A204.1 (cell line): ENCODE results near the gene SLC37A3.
"Not testable (repeated sequence)": the region's sequence is repeated elsewhere in the genome, so short reads cannot be mapped to it uniquely, and the experiment has no call there.

Experiments used
- FAIRE-seq: peaks from 2 replicates; lab custom pipeline; 2012; peaks lifted over from hg19 to GRCh38; lab: Jason Lieb, UNC

Gene SLC37A3

DNA sequence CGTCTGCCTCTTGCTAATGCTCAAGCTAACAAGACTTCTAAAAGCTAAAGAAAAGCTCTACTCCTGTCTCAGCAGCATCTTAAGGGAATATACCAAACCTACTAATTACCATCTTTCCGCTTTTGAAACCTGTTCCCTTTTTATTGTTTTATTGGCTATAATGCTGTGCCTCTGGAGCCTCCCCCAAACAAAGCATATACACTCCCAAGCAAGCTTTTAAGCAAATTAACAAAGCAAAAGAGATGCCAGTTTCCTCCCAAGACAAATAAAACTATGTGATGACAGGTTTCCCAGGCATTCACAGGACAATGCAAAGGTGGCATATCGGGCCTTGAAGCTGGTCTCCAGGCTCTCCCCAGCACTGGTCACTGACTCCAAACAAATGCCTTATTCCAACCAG lies 52.9 kb downstream of the SLC37A3 start:
- FAIRE-seq = no peak

DNA sequence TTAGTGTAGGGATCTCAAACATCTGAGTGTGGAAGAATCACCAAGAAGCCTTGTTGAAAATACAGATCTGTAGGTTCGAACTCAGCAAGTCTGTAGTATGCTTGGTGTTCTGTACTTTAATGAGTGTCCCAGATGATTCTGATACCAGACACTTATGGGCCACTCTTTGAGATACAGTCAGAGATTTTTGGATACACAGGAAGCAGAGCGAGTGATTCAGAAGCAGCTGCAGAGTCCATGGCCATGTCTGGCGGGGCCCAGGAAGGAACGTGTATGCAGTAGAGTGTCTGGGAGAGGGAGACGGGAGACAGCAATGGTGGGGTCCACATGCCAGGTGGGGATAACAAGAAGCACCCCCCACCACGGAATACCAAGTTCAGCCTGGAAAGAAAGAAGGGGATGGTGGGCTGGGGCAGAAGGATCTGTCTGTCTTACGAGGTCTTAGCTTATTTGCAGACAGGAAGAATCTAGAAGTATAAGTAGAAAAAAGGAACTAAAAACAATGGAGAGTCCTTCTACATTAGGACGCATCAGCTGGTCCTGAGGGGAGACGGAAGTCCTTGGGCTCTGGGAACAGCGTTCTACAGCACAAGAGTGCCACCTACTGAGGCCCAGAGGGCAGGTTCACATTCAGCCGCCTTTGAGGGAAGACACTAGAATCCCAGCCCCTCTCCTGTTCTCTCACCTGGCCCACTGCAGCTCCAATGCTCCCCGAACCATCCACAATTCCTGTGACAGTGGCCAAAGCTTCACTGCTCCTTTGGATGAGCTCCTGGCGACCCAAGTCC lies 55.4 kb downstream of the SLC37A3 start:
- FAIRE-seq = no peak

DNA sequence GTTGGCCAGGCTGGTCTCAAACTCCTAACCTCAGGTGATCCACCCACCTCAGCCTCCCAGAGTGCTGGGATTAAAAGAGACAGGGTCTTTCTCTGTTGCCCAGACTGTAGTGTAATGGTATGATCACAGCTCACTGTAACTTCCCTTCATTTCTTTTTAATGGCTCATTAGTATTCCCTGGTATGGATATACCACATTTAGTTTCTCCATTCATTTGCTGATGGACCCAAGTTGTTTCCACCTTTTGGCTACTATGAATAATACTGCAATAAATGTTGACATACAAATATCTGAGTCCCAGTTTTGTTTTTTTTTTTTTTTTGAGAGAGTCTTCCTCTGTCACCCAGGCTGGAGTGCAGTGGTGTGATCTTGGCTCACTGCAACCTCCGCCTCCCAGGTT lies 59.4 kb downstream of the SLC37A3 start:
- not testable (repeated sequence) for FAIRE-seq

DNA sequence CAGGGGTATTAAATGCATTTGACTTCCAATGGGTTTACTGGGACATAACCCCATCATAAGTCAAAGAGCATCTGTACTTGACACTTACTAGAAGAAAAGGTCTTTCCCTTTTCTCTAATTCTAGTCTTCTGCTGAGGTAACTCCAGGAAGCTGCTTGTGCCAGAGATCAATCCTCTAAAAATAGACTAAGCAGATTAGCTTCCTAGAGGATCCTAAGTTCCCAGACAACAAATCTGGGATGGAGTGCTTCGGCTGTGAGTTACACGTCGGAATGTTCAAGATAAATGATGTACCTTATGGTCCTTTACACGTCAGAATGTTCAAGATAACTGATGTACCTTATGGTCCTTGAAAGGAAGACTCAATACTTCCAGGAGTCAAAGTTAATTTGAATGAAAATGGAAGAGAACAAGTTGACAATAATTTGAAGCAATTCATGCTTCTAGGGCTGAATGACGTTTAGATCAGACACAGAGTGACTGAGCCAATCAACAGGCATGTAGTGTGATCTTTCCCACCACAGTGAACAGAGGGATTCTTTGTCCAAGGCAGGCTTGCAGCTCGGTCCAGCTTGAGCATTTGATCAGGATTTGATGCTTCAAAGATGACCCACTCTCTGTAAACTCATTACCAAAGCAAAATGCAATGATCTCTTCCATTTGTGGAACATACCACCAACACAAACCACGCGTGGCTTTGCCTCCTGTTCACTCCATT lies 63.8 kb downstream of the SLC37A3 start:
- no peak for FAIRE-seq

DNA sequence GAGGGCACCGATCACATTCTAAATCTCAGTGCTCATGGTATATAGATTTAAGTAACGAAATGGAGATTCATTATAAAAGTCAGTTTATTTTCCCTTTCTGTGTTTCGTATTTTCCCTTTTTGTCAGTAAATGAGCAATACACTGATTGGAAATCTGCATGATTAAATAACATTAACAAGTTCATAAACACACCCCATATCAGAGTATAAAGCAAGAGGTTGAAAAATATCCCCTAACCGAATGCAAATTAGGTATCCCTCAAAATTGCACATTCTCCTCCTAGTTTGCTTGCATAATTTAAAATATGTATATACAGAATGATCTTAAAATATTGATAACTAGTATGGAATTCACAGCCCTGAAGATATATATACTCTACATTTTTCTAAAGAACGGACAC lies 64.6 kb downstream of the SLC37A3 start:
- peak; percentile 58 for FAIRE-seq

DNA sequence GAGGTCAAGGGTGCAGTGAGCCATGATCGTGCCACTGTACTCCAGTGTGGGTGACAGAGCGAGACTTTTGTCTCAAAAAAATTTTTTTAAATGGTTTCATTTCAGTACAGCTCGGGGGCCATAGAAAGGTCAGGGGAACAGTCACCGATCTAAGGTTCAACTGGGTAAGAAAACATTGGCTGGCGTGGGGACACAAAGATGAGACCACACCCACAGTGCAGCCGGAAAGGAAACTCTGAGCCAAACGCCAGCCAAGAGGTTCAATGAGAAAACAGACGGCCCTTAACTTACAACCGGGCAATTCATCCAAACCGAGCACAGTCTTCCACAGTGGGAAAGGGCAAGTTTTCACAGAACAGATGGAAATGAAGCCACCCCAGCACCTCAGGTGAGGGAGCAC lies 65.1 kb downstream of the SLC37A3 start:
- FAIRE-seq = no peak

DNA sequence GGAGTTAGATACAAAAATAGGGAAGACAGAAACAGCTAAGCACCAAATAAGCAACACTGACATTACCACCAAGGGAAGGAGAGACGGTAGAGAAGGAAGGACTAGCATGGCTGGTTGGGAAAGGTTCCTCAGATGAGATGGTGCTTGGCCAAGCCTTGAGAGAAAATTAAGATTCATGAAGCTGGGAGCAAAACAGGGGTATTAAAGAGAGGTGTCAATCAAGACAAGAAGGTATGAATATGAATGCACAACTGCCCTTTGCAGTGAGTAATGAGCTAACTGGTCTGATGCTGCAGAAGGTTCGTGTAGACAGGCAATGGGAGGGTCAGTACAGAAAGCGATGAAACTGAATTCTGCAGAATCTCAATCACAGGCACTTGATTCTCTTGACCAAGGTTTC lies 67.7 kb downstream of the SLC37A3 start:
- FAIRE-seq = no peak

DNA sequence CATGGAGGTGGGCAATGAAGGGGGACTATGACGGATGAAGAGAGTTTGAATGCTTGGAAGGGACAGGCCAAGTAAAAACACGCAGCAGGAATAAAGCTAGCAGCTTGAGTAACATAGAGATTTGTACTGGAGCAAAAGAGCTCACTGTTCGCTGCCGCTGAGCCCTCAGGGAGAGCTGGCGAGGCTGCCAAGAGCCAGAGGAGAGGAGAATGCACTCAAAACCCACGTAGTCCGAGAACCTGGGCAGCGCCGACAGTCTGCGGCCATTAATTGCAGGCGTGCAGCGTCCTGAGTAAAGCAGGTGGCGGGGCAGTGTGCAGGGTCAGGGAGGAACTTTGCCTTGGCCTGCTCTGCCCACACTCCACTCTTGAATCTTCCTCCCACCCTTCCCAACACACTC lies 68.2 kb downstream of the SLC37A3 start:
- no peak for FAIRE-seq

DNA sequence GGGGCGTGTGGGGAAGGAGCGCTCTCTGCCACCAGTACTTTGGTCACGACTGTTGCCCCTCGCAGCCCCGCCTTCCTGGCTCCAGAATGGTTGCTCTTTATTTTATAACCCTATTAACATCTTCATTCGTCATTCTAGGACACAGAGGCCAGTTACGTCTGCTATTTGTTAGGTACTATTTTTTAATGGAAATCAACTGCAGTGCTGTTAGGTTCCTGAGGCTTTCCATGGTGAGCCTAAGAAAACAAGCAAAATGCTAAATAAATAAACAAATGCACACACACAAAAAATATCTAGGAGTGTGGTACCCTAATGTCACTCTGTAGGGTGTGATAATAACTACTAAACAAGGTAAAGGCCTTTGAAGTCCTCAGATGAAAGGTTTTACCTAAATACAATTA lies 71.1 kb downstream of the SLC37A3 start:
- FAIRE-seq = no peak

DNA sequence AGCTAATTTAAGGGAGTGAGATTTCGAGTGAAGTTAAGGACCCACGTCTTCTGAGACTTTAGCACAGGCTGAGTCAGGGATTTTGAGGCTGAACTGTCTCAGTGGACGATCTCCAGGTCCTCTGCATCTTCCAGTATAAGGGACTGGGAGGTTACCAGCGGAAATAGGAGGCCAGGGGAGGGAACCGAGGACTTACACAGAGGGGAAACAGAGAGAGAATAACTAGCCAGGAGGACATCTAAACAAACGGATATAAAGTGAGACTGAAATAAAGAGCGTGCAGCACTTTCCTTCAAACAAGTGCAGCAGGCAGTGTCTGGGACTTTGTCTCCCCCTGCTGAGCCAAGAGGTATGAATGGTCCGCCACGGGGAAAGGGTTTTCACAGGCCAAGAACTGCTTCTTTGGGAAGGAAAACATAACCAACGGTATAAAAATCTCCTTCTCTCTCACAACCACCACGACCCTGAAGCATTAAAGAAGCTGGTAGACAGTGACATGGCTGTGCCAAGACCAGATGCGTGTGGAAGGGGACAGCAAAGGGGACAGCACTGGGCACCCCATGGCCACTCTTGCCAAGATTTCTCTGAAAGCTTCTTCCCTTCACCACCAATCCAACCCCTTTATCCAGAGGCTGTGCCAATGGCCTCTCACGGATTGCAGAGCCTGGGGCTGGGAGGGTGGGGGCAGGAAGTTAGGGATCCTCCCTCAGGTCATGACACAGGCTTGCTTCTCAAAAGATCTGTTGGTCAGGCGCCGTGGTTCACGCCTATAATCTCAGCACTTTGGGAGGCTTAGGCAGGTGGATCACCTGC lies 72.0 kb downstream of the SLC37A3 start:
- peak; percentile 21 for FAIRE-seq

DNA sequence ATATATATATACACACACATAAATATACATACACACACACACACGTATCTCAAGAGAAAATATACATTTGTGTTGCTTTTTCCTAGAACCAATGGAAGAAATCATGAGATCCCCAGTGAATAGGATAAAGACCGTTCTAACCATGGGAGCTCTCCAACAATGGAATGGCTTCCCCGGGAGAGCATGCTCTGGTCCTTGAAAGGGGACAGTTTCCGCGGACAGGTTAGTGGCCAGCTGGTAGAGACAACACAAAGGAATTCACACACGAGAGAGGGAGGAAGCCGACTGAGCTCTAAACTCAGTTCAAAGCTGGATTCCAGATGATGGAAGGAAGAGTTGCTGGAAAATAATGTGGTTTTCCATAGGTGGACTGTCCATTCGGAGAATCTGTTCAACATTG lies 72.7 kb downstream of the SLC37A3 start:
- no peak for FAIRE-seq

DNA sequence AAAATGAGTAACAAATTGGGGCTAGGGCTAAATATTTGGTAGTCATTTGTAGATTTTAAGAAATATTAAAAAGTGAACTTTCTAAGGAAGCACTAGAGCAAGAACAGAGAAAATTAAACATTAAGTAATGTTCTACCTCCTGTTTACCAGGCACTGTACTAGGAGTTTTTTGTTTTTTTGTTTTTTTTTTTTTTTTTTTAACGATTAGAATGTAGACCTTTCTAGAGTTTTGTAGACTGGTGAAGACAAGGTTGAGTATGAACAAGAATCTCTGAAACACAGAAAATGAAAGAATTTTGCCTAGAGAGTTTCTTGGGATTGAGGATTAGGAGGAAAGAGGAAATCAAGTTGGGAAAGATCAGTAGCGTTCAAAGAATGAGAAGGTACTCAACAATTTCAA lies 73.6 kb downstream of the SLC37A3 start:
- no peak for FAIRE-seq

DNA sequence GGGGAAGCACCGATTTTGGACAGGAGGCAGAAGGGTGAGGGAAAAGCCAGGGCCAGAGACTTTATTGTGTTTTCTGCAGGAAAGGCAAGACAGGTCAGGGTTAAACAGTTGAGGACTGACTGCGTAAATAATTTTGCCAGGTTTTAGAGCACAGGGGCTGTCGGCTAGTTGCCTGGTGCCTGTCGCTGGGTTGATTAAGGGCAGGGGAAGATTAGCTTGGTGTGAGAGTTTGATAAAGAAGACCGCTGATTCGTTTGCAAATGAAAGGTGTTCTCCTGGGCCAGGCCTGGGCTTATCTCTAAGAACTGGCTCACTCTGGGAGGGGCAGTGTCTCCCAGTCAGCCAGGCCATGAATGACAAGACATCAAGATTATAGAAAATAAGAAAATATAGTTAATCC lies 75.6 kb downstream of the SLC37A3 start:
- FAIRE-seq = no peak

DNA sequence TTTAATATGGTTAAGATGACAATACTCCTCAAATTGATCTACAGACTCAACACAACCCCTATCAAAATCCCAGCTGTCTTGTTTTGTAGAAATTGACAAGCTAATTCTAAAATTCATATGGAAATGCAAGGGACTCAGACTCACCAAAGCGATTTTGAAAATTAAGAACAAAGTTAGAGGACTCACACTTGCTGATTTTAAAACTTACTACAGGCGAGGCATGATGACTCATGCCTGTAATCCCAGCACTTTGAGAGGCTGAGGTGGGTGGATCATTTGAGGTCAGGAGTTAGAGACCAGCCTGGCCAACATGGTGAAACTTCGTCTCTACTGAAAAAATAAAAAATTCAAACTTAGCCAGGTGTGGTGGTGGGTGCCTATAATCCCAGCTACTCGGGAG lies 78.3 kb downstream of the SLC37A3 start:
- FAIRE-seq = not testable (repeated sequence)

DNA sequence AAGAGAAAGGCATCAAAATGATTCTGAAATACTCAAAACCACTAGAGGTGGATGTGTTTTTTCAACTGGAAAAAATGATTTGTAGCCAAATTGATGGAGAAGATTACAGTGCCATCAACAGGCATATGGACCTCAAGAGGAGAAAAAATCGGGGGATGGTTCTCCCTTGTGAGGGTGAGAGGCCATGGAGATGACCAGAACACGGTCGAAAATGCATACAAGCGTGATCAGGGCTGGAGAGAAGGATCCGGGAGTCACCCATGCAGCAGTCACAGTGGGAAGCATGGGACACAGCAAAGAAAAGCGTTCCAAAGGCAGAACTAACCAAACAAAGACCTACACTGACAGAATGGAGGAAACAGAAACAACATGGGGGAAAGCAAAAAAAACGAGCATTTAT lies 80.3 kb downstream of the SLC37A3 start:
- FAIRE-seq = no peak

DNA sequence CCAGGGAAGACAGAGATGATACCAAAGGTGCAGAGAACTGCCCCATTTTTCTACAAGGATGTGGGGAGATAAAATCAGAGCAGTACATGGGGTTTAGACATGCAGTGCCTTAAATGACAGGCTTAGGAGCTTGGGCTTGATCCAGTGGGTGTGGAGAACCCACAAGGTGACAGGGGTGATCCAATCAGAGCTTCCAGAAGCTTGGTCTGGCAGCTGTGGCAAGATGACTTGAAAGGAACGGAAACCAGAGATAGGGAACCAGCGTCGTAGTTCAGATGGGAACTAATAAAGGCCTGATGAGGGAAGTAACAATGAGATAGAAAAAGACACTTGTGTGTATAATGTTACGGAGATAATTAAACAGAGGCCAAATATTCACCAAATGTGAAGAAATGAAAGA lies 80.7 kb downstream of the SLC37A3 start:
- FAIRE-seq = no peak

DNA sequence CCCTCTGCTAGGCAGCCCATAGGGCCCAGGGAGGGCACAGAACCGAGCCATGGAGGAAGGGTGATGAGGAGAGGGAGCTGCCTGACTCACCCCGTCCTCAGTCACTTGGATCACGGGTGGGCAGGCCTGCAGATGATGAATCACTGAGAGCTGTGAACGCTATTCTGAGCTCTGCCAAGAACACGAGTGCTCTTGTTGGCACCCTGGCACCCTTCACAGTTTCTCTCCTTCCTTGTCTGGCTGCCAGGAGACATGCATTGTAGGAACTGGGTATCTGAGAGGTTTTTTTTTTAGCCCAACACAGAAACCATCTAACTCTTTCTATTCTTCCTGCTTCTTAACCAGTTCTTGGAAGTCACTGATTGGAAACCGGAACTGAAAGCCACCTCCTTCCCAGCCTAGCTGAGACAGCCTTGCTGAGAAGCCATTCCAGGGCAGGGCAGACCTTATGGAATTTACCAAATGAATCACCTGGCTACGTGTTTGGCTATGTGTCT lies 82.1 kb downstream of the SLC37A3 start:
- no peak for FAIRE-seq

DNA sequence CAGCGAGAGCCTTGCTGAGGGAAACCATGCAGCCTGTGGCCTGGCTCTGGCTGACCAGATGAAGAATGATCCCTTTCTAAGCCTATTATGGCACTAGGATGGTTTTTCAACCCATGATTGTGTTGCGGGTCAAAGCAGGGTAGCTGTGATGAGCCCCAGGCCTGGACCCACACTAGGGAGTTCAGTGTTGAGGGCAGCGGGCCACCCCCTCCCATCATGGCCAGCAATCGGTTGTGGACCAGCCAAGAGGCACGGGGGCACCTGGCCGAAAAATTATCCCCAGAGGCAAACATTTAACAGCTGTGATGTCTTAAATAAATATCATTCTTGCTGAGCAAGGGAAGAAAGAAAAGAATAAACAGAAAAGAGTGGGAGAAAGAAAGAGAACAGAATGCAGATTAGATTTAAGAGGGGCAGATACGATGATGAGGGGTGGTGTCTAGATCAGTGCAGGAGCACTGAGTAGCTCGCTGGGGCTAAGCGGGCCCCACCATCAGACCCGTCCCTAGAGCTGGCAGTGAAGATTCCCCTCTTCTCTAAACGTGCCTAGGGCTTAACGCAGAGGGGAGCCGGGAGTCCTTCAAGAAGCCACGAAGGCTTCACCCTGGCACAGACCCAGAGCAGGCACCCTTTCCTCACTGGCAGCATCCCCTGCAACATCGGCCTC lies 82.7 kb downstream of the SLC37A3 start:
- no peak for FAIRE-seq

DNA sequence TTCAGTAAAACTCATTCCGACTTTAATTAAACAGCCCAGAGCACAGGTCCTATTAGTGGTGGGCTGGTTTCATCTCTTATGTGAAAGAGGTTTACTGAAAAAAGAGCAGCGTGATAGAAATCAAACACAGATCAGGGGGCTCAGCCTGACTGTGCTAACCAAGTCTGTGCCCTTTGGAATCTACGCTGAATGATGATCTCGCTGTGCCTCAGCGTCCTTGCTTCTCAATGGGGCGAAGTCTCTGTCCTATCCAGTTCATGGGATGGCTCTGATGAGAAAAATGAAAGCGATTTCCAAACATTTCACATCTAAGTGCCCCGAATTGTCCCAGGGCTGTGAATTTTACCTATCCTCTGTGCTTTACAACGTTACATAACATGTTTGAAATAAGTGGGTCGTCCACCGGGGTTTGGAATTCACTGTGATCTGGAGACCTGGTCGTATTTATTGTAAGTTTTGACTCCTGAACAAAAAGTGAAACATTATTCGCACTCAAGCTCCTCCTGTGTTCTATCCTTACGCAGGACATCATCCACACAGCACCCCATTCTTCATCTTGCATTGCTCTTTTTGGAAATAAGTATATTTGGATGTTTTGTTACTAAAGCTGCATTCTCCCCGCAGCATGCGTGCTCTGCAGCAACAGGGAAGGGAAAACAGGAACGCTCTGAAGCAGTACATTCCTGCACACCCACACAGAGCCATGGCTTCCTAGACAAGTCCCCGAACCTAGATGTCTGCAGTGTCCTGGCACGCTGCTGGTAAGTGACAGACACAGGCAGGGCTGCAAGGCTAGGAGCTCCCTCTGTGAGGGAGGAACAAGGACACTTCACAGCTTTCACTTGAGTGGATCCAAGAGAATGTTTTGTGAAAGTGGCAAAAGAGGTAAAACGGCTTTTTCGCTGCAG lies 83.5 kb downstream of the SLC37A3 start:
- no peak for FAIRE-seq

DNA sequence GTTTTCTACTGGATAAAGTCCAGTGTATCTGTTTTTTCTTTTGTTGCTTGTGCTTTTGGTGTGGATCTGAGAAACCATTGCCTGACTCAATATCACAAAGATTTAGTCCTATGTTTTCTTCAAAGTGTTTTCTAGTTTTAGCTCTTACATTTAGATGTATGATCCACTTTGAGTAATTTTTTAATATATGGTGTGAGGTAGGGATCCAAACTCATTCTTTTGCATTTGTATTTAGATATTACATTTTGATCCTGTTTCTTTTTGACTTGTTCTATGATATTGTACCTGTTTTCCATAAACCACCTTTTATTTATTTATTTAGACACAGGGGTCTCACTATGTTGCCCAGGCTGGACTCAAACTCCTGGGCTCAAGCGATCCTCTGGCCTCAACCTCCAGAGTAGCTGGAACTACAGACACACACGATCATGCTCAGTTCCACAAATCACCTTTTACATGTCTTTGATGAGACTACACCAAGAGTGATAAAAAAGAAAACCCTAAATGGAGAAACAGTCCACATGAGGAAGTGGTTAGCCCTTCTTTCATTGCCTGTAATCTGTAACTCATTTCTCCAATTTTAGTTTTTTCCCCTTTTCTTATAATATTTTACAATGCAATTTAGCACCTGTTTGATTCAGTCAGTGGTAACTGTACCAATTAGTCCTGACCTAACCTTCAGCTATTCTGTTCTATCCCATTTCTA lies 86.0 kb downstream of the SLC37A3 start:
- no peak for FAIRE-seq

DNA sequence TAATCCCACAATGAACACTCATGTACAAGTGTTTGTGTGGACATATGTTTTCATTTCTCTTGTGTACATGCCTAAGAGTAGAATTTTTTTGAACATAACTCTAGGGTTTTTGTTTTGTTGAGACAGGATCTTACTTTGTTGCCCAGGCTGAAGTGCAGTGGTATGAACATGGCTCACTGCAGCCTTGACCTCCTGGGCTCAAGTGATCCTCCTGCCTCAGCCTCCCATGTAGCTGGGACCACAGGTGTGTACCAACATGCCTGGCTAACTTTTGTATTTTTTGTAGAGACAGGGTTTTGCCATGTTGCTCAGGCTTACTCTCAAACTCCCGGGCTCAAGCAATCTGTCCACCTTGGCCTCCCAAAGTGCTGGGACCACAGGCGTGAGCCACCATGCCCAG lies 87.2 kb downstream of the SLC37A3 start:
- not testable (repeated sequence) for FAIRE-seq
